Uterus (tissue), 2 donors: ENCODE results near the gene C10orf53.

Experiments
- CTCF ChIP-seq, 4 experiments: fragments of 200-600 bp in 2 of 4; fragments of 450-650 bp in 2 of 4; sonication (generic) in 2 of 4; IDR thresholded peaks; one replicate each; pipeline ENCODE4 v1.5.1; 2016 to 2019; ENCODE audit warnings: antibody characterized with exemption in 4 of 4, mild to moderate bottlenecking in 2 of 4, moderate library complexity in 1 of 4
- POLR2A ChIP-seq, 2 donors: fragments of 450-650 bp; IDR thresholded peaks; one replicate each; pipeline ENCODE4 v1.6.1; 2016; ENCODE audit warnings: antibody characterized with exemption in 2 of 2, mild to moderate bottlenecking in 1 of 2, moderate library complexity in 1 of 2

- TF ChIP-seq POLR2A (IDR thresholded peaks at IDR 0.05) (no peak), CTCF (IDR thresholded peaks at IDR 0.05) (no peak)
These were observed 30.5 kb downstream of the C10orf53 start for GRCh38 chr10:49709934-49710333.
